ENCODE data around the gene ERVMER34-1. TPM values are rescaled to one million over a fixed set of nuclear protein-coding genes. Genes with fewer than 3 reads are reported as not detected.

Gene ERVMER34-1
- total RNA-seq, 4 donors from 2014 or later = 0.08 to 0.93 (median 0.49) TPM

- ATAC-seq = no peak
- H3K27me3 ChIP-seq = peaks cover 52% of the 10 kb centered on the region
- no peak overlapping the region for H3K27ac ChIP-seq
- H3K4me3 ChIP-seq = no peak overlapping the region
- TF ChIP-seq, protein P1, sequence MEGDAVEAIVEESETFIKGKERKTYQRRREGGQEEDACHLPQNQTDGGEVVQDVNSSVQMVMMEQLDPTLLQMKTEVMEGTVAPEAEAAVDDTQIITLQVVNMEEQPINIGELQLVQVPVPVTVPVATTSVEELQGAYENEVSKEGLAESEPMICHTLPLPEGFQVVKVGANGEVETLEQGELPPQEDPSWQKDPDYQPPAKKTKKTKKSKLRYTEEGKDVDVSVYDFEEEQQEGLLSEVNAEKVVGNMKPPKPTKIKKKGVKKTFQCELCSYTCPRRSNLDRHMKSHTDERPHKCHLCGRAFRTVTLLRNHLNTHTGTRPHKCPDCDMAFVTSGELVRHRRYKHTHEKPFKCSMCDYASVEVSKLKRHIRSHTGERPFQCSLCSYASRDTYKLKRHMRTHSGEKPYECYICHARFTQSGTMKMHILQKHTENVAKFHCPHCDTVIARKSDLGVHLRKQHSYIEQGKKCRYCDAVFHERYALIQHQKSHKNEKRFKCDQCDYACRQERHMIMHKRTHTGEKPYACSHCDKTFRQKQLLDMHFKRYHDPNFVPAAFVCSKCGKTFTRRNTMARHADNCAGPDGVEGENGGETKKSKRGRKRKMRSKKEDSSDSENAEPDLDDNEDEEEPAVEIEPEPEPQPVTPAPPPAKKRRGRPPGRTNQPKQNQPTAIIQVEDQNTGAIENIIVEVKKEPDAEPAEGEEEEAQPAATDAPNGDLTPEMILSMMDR (IDR thresholded peaks at IDR 0.05) = no peak
- TF ChIP-seq POLR2A (IDR thresholded peaks at IDR 0.05) (no peak), POLR2AphosphoS5 (IDR thresholded peaks at IDR 0.05) (no peak), EP300 (IDR thresholded peaks at IDR 0.05) (no peak)
- H3K9me3 ChIP-seq = no peaks in the 10 kb centered on the region
- peaks cover 0 to 14% (median 0%) of the 10 kb centered on the region in 3 donors for H3K4me1 ChIP-seq
- no peaks in the 10 kb centered on the region for H3K36me3 ChIP-seq
- WGBS, 2 donors (ENCODE audit: low coverage in 1 of 2) = 90 to 94% methylated on average over 2 to 6 of the region's 6 CpGs
Measured at GRCh38 chr4:52748432-52748831, 2.8 kb downstream of the ERVMER34-1 start.

DNA sequence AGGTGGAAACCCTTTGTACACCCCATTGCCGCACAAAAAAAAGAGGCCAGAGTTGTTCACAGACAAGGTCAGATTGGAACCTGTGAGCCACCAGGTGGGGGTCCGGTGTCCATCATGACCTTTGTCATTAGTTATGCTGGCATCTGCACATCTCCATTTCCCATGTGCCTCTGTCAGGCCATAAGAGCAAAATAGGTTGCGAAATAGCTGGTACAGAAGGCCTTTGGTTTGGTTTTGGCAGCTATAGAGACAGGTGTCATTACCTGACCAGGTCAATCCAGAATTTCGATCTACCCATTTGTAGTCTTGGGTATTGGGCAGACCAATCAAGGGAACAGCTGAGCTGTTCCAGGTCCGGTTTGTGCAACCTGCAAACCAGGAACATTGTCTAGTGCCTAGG is 6.6 kb downstream of the ERVMER34-1 start:
- H3K36me3 ChIP-seq = no peaks in the 10 kb centered on the region
- H3K4me1 ChIP-seq = no peaks in the 10 kb centered on the region
- 93 to 98% methylated on average over 4 to 5 of the region's 5 CpGs for WGBS, 2 donors (ENCODE audit: low coverage in 1 of 2)
- TF ChIP-seq, protein P1 (IDR thresholded peaks at IDR 0.05) = no peak
- TF ChIP-seq EP300 (IDR thresholded peaks at IDR 0.05) (no peak), POLR2A (IDR thresholded peaks at IDR 0.05) (no peak), POLR2AphosphoS5 (IDR thresholded peaks at IDR 0.05) (no peak)
- no peak for ATAC-seq
- no peak overlapping the region for H3K4me3 ChIP-seq
- H3K27me3 ChIP-seq = peaks cover 20% of the 10 kb centered on the region
- H3K9me3 ChIP-seq = no peaks in the 10 kb centered on the region
- H3K27ac ChIP-seq = no peak overlapping the region

- Histone ChIP-seq H3K4me1 (no peaks in the 10 kb centered on the region), H3K27me3 (peaks cover 10% of the 10 kb centered on the region), H3K4me3 (no peak overlapping the region), H3K36me3 (no peaks in the 10 kb centered on the region), H3K27ac (no peak overlapping the region), H3K9me3 (no peaks in the 10 kb centered on the region)
- TF ChIP-seq, protein P1 (IDR thresholded peaks at IDR 0.05) = no peak
- 67 to 88% methylated on average over 2 to 4 of the region's 4 CpGs for WGBS, 2 donors (ENCODE audit: low coverage in 1 of 2)
- ATAC-seq = no peak
Measured at GRCh38 chr4:52743444-52744019, 7.7 kb downstream of the ERVMER34-1 start.

DNA sequence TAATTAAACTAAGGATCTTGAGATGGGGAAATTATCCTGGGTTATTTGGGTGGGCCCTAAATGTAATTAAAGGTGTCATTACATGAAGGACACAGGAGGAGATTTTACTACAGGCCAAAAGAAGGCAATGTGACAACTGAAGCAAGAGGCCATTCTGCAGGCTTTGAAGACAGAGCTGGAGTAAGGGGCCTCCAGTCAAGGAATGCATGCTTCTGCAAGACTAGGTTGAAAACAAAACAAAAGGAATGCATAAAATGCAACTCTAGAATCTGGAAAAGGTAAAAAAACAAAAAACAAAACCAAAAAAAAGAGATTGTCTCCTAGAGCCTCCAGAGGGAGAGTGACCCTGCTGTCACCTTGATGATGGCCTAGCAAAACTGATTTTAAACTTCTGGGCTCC is 21.6 kb downstream of the ERVMER34-1 start:
- Histone ChIP-seq H3K4me3 (no peak overlapping the region), H3K27ac (no peak overlapping the region), H3K36me3 (no peaks in the 10 kb centered on the region), H3K27me3 (no peaks in the 10 kb centered on the region), H3K9me3 (no peaks in the 10 kb centered on the region), H3K4me1 (no peaks in the 10 kb centered on the region)
- TF ChIP-seq POLR2A (IDR thresholded peaks at IDR 0.05) = no peak
- no peak for ATAC-seq

DNA sequence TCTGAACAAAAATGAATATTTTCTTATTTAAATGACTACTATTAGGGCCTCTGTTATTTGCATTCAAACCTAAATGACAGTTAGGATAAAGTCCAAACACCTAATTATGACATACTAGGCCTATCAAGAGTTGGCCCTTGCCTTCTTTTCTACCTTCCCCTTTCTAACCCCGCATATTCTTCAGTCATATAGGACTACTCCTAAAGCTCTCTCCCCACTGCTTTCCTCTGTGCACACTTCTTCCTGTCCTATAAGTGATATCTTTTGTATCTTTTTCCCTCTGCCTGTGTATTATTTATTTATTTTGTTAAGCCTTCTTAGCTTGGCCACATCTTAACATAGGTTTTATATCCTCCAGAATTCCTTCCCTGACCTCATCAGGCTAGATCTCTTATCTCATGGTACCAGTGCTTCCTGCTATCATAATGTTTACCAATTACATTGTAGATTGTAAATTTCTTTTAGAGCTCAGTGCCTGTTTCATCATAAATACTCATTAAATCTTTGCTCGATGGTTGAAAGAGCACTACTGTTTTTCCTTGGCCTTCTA is 22.5 kb downstream of the ERVMER34-1 start:
- TF ChIP-seq, protein P1 (IDR thresholded peaks at IDR 0.05) = no peak
- TF ChIP-seq POLR2AphosphoS5 (IDR thresholded peaks at IDR 0.05) = no peak
- TF ChIP-seq POLR2A (IDR thresholded peaks at IDR 0.05) = no peak
- TF ChIP-seq EP300 (IDR thresholded peaks at IDR 0.05) = no peak
- Histone ChIP-seq H3K4me1 (no peaks in the 10 kb centered on the region), H3K4me3 (no peak overlapping the region), H3K9me3 (no peaks in the 10 kb centered on the region), H3K27ac (no peak overlapping the region), H3K36me3 (no peaks in the 10 kb centered on the region), H3K27me3 (no peaks in the 10 kb centered on the region)
- ATAC-seq = no peak
- WGBS, 2 donors (ENCODE audit: low coverage in 1 of 2) = 75 to 80% methylated on average over 2 of the region's 2 CpGs

Data from gastroesophageal sphincter (tissue), 4 donors.